OCI-LY3 (cell line): ENCODE results near the gene NPTX1.

Source experiments
- H2AFZ ChIP-seq: fragments of 200-600, 300-600 bp; shearing (Covaris generic); 2 replicates; pipeline ENCODE4 v1.6.0; 2014; ENCODE audit warnings: antibody characterized with exemption, low read depth, low read length
- H3K27ac ChIP-seq: fragments of 200-600, 300-600 bp; sonication (generic); 2 replicates; pipeline ENCODE4 v1.5.1; 2014; ENCODE audit warnings: mild to moderate bottlenecking, low read length, moderate library complexity, mixed read lengths
- H3K27me3 ChIP-seq: fragments of 200-600, 300-600 bp; sonication (generic); 2 replicates; pipeline ENCODE4 v1.6.1; 2014; ENCODE audit warnings: low read depth, low read length, mixed read lengths
- H3K36me3 ChIP-seq: fragments of 200-600, 300-600 bp; sonication (generic); replicated peaks from 2 replicates; pipeline ENCODE3; 2014; ENCODE audit warnings: low read depth, low read length, mixed read lengths
- H3K4me1 ChIP-seq: fragments of 300-600, 200-600 bp; sonication (generic); 2 replicates; pipeline ENCODE4 v1.6.1; 2014; ENCODE audit warnings: low read length, mixed read lengths
- H3K4me2 ChIP-seq: fragments of 200-600, 300-600 bp; sonication (generic); 2 replicates; pipeline ENCODE4 v1.6.1; 2014; ENCODE audit warnings: low read length, mixed read lengths
- H3K4me3 ChIP-seq: fragments of 300-600, 200-600 bp; sonication (generic); 2 replicates; pipeline ENCODE4 v1.5.1; 2014; ENCODE audit warnings: antibody characterized with exemption, mild to moderate bottlenecking, low read length, moderate library complexity
- H3K79me2 ChIP-seq: fragments of 300-600, 200-600 bp; shearing (Covaris generic); 2 replicates; pipeline ENCODE4 v1.6.1; 2014; ENCODE audit warnings: mild to moderate bottlenecking, low read length, mixed read lengths
- H3K9ac ChIP-seq: fragments of 300-600, 200-600 bp; shearing (Covaris generic); 2 replicates; pipeline ENCODE4 v1.6.0; 2014; ENCODE audit warnings: mild to moderate bottlenecking, low read length, moderate library complexity
- H3K9me3 ChIP-seq: fragments of 200-600, 300-600 bp; shearing (Covaris generic); 2 replicates; pipeline ENCODE4 v1.6.1; 2014; ENCODE audit warnings: low read length, mixed read lengths; ENCODE audit not compliant: insufficient read depth
- H4K20me1 ChIP-seq: fragments of 200-600, 300-600 bp; sonication (generic); 2 replicates; pipeline ENCODE4 v1.6.1; 2016; ENCODE audit warnings: low read length, mixed read lengths; ENCODE audit not compliant: insufficient read depth
- EZH2phosphoT487 ChIP-seq: fragments of 200-600 bp; shearing (Covaris generic); IDR thresholded peaks from 2 replicates; pipeline ENCODE4 v1.6.1; 2018; ENCODE audit warnings: antibody characterized with exemption, mixed run types, low read depth
- TF ChIP-seq, protein P1 (sequence below): fragments of 200-600, 300-600 bp; sonication (generic); IDR thresholded peaks from 2 replicates; pipeline ENCODE4 v1.5.1; 2014; ENCODE audit warnings: antibody characterized with exemption, low read length, low read depth

NPTX1 gene

DNA sequence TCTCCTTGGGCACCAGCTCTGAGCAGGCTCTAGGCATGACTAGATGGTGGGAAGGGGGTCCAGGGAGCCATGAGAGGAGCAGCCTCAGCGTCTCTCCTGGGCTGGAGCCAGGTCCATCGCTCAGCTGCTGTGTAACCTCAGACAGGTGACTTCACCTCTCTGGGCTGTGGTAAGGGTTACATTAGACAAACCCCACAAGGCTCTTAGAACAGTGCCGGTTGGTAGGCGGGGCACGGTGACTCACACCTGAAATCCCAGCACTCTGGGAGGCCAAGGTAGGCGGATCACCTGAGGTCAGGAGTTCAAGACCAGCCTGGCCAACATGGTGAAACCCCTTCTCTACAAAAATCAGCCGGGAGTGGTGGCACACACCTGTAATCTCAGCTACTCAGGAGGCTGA, 18.1 kb upstream of the NPTX1 start:
- Histone ChIP-seq H3K27ac (no peak overlapping the region), H3K27me3 (no peaks in the 10 kb centered on the region), H2AFZ (no peak overlapping the region), H3K4me2 (no peak overlapping the region), H3K79me2 (no peaks in the 10 kb centered on the region), H3K4me3 (no peak overlapping the region), H3K9ac (no peak overlapping the region), H3K36me3 (no peaks in the 10 kb centered on the region), H4K20me1 (no peaks in the 10 kb centered on the region), H3K9me3 (no peaks in the 10 kb centered on the region), H3K4me1 (no peaks in the 10 kb centered on the region; the same call in 1 of the 2 replicates)
- TF ChIP-seq EZH2phosphoT487, result no peak
- TF ChIP-seq, protein P1, sequence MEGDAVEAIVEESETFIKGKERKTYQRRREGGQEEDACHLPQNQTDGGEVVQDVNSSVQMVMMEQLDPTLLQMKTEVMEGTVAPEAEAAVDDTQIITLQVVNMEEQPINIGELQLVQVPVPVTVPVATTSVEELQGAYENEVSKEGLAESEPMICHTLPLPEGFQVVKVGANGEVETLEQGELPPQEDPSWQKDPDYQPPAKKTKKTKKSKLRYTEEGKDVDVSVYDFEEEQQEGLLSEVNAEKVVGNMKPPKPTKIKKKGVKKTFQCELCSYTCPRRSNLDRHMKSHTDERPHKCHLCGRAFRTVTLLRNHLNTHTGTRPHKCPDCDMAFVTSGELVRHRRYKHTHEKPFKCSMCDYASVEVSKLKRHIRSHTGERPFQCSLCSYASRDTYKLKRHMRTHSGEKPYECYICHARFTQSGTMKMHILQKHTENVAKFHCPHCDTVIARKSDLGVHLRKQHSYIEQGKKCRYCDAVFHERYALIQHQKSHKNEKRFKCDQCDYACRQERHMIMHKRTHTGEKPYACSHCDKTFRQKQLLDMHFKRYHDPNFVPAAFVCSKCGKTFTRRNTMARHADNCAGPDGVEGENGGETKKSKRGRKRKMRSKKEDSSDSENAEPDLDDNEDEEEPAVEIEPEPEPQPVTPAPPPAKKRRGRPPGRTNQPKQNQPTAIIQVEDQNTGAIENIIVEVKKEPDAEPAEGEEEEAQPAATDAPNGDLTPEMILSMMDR, result no peak

DNA sequence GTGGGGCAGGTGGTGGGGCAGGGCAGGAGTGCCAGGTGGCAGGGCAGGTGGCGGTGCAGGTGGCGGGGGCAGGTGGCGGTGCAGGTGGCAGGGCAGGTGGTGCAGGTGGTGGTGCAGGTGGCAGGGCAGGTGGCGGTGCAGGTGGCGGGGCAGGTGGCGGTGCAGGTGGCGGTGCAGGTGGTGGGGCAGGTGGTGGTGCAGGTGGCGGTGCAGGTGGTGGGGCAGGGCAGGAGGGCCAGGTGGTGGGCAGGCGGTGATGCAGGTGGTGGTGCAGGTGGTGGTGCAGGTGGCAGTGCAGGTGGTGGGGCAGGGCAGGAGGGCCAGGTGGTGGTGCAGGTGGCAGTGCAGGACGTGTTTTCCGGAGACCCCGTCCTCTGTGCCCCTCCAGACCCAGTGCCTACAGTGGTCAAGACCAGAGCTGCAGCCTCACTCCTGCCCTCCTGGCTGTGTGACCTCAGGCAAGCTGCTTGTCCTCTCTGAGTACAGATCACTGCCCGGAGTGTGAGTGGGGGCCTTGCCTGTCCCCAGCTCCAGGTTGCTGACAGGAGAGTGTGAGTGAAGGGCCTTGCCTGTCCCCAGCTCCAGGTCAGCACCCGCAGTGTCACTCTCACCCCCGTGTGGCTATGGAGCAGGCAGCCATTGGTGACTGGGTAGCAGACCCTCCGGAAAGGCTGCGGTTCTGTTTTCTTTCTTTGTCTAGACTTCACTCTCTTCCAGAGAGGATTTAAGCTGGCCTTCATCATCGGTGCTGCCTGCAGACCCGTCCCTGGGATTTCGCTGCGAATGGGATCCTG, 16.1 kb upstream of the NPTX1 start:
- no peak overlapping the region for H3K9ac ChIP-seq

DNA sequence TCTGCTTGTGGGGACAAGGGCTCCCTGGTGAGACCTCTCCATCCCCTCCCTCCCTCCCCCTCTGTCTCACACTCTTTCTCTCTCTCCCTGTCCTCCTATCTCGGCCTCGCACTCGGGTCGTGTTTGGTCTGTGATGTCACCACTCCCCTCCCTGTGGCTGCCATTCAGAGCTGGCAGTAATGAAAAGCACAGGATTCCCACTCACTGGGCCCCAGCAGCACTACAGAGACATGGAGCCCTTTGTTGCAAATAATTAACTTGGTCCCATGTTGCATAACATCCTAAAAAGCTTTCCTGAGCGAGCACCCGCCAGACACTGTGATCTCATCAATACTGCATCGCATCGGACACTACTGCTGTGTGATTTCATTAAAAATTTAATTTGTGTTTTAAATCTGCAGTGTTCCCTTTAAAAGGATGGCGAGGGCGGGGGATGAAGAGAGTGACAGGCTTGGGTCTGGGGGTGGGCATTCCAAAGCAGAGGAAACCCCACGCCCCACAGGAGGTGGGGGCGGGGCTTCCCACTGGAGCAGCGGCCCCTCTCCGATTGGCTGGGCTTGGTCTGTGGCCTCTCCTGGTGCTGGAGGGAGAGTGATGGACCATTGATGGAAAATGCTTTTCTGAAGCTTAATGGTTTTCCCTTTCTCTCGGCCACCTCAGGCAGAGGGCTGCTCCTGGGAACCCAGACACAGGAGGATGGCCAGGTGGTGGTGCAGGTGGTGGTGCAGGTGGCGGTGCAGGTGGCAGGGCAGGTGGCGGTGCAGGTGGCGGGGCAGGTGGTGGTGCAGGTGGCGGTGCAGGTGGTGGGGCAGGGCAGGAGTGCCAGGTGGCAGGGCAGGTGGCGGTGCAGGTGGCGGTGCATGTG, 15.3 kb upstream of the NPTX1 start:
- no peak overlapping the region for H3K27ac ChIP-seq
- H3K9me3 ChIP-seq, result no peaks in the 10 kb centered on the region
- H2AFZ ChIP-seq, result no peak overlapping the region
- H3K27me3 ChIP-seq, result no peaks in the 10 kb centered on the region
- no peak overlapping the region for H3K4me2 ChIP-seq
- no peak overlapping the region for H3K4me3 ChIP-seq
- no peaks in the 10 kb centered on the region for H3K4me1 ChIP-seq
- TF ChIP-seq EZH2phosphoT487, result no peak
- TF ChIP-seq, protein P1, result no peak
- no peaks in the 10 kb centered on the region for H3K79me2 ChIP-seq
- no peaks in the 10 kb centered on the region for H4K20me1 ChIP-seq
- H3K36me3 ChIP-seq, result no peaks in the 10 kb centered on the region
- no peak overlapping the region for H3K9ac ChIP-seq

More for the DNA sequence above, 16.1 kb upstream of the NPTX1 start:
- Histone ChIP-seq H3K36me3 (no peaks in the 10 kb centered on the region), H2AFZ (no peak overlapping the region), H3K27ac (no peak overlapping the region), H3K9me3 (no peaks in the 10 kb centered on the region), H3K4me3 (no peak overlapping the region), H3K79me2 (no peaks in the 10 kb centered on the region), H4K20me1 (no peaks in the 10 kb centered on the region), H3K4me2 (no peak overlapping the region), H3K27me3 (no peaks in the 10 kb centered on the region), H3K4me1 (no peaks in the 10 kb centered on the region)
- TF ChIP-seq, protein P1, result no peak
- no peak for TF ChIP-seq EZH2phosphoT487

DNA sequence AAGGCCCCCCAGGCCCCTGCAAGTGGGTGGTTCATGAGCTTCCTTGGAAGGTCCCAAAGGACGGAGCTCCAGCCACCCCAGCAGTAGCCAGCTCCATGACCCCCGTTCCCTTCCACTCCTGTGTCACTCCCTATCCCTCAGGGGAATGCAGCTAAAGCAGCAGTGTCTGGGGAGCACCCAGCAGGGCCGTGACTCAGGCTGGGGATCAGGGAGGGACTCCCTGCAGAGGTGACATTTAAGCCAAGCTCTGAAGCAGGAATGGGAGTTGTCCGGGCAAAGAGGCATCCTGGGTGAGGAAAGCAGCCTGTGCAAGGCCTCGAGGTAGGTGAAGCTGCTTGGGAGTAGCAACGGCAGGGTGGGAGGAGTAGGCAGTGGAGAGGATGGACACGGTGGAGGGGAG, 11.1 kb upstream of the NPTX1 start:
- Histone ChIP-seq H3K9me3 (no peaks in the 10 kb centered on the region), H3K4me3 (no peak overlapping the region), H3K36me3 (no peaks in the 10 kb centered on the region), H3K4me1 (peaks cover 7% of the 10 kb centered on the region; the same call in 1 of the 2 replicates), H3K27me3 (no peaks in the 10 kb centered on the region), H2AFZ (no peak overlapping the region), H3K4me2 (no peak overlapping the region), H3K79me2 (no peaks in the 10 kb centered on the region), H3K27ac (no peak overlapping the region), H4K20me1 (no peaks in the 10 kb centered on the region), H3K9ac (no peak overlapping the region)
- TF ChIP-seq EZH2phosphoT487, result no peak
- TF ChIP-seq, protein P1, result no peak
